ENCODE measurements around the gene CGB8. TPM values are rescaled to one million over a fixed set of nuclear protein-coding genes. Genes with fewer than 3 reads are reported as not detected.
A peak's percentile ranks its signal among the peaks of the same experiment; 100 is the strongest.

CGB8 gene
- total and polyA plus RNA-seq, 10 of the 15 experiments (the other 5 are each of a cell fraction or from before 2014, with no cell fraction given) = not detected

DNA sequence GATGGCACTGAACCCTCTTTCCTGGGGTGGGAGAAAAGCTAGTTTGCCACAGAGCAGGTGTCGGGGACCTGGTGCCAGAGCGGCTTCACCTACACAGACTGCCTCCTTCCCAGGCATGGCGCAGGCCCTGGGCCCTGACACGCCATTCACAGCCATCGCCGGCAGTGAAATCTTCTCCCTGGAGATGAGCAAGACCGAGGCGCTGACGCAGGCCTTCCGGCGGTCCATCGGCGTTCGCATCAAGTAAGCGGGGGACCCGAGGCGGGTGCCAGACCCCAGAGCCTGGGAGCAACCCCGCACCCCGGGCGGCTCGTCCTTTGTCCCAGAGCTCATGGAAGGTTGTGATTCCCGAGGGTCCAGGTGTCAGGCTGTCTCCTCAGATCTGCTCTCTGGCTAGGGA, 42.0 kb downstream of the CGB8 start (continued):
- TF ChIP-seq, protein P1, sequence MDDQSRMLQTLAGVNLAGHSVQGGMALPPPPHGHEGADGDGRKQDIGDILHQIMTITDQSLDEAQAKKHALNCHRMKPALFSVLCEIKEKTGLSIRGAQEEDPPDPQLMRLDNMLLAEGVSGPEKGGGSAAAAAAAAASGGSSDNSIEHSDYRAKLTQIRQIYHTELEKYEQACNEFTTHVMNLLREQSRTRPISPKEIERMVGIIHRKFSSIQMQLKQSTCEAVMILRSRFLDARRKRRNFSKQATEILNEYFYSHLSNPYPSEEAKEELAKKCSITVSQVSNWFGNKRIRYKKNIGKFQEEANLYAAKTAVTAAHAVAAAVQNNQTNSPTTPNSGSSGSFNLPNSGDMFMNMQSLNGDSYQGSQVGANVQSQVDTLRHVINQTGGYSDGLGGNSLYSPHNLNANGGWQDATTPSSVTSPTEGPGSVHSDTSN (IDR thresholded peaks at IDR 0.05; ENCODE audit: insufficient replicate concordance, low read depth, low read length) = peak; percentile 48
- TF ChIP-seq JUNB (IDR thresholded peaks at IDR 0.05) = no peak
- TF ChIP-seq, protein P2, sequence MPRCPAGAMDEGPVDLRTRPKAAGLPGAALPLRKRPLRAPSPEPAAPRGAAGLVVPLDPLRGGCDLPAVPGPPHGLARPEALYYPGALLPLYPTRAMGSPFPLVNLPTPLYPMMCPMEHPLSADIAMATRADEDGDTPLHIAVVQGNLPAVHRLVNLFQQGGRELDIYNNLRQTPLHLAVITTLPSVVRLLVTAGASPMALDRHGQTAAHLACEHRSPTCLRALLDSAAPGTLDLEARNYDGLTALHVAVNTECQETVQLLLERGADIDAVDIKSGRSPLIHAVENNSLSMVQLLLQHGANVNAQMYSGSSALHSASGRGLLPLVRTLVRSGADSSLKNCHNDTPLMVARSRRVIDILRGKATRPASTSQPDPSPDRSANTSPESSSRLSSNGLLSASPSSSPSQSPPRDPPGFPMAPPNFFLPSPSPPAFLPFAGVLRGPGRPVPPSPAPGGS (IDR thresholded peaks at IDR 0.05; ENCODE audit: borderline replicate concordance, insufficient read depth, low read depth, low read length, poor library complexity, severe bottlenecking) = peak; percentile 92
- TF ChIP-seq ZNF207 (IDR thresholded peaks at IDR 0.05; ENCODE audit: borderline replicate concordance) = no peak
- TF ChIP-seq, protein P3, sequence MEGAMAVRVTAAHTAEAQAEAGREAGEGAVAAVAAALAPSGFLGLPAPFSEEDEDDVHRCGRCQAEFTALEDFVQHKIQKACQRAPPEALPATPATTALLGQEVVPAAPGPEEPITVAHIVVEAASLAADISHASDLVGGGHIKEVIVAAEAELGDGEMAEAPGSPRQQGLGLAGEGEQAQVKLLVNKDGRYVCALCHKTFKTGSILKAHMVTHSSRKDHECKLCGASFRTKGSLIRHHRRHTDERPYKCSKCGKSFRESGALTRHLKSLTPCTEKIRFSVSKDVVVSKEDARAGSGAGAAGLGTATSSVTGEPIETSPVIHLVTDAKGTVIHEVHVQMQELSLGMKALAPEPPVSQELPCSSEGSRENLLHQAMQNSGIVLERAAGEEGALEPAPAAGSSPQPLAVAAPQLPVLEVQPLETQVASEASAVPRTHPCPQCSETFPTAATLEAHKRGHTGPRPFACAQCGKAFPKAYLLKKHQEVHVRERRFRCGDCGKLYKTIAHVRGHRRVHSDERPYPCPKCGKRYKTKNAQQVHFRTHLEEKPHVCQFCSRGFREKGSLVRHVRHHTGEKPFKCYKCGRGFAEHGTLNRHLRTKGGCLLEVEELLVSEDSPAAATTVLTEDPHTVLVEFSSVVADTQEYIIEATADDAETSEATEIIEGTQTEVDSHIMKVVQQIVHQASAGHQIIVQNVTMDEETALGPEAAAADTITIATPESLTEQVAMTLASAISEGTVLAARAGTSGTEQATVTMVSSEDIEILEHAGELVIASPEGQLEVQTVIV (IDR thresholded peaks at IDR 0.05; ENCODE audit: borderline replicate concordance, partially characterized antibody) = no peak
- TF ChIP-seq, protein P4, sequence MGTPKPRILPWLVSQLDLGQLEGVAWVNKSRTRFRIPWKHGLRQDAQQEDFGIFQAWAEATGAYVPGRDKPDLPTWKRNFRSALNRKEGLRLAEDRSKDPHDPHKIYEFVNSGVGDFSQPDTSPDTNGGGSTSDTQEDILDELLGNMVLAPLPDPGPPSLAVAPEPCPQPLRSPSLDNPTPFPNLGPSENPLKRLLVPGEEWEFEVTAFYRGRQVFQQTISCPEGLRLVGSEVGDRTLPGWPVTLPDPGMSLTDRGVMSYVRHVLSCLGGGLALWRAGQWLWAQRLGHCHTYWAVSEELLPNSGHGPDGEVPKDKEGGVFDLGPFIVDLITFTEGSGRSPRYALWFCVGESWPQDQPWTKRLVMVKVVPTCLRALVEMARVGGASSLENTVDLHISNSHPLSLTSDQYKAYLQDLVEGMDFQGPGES (IDR thresholded peaks at IDR 0.05) = no peak
- TF ChIP-seq MYC (IDR thresholded peaks at IDR 0.05; ENCODE audit: insufficient read depth, insufficient read length, insufficient replicate concordance, low read length, severe bottlenecking) = no peak
- TF ChIP-seq CBFB (IDR thresholded peaks at IDR 0.05; ENCODE audit: low read depth) = no peak
- no peak for TF ChIP-seq RCOR1 (conservative IDR thresholded peaks at IDR 0.05; ENCODE audit: low read depth, low read length)
- TF ChIP-seq RBBP5 (conservative IDR thresholded peaks at IDR 0.05) = no peak
- TF ChIP-seq KLF5 (IDR thresholded peaks at IDR 0.05; ENCODE audit: partially characterized antibody) = no peak
- no peak for TF ChIP-seq SIN3A (IDR thresholded peaks at IDR 0.05; ENCODE audit: low read depth, low read length)

Measured in GM12878 (cell line).